ENCODE data around the gene MIGA1.
"Not testable (repeated sequence)": the region's sequence is repeated elsewhere in the genome, so short reads cannot be mapped to it uniquely, and the experiment has no call there.

The MIGA1 gene

DNA sequence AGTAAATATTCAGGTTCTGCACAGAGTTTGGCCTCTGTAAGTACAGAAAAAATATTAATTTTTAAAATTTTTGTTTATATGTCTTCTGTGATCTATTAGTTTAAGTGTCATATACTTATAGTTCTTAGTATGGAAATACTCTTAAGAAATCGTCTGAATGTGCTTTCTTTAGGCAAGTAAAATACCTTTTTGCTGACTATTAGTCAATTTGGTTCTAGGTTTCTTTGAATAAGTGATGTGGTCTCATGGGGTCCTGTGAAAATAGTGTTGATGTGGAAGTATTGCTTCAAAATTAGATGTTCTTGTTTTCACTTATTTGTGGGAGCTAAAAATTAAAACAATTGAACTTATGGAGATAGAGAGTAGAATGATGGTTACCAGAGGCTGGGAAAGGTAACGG lies 23.9 kb downstream of the MIGA1 start:
- FAIRE-seq = no peak

DNA sequence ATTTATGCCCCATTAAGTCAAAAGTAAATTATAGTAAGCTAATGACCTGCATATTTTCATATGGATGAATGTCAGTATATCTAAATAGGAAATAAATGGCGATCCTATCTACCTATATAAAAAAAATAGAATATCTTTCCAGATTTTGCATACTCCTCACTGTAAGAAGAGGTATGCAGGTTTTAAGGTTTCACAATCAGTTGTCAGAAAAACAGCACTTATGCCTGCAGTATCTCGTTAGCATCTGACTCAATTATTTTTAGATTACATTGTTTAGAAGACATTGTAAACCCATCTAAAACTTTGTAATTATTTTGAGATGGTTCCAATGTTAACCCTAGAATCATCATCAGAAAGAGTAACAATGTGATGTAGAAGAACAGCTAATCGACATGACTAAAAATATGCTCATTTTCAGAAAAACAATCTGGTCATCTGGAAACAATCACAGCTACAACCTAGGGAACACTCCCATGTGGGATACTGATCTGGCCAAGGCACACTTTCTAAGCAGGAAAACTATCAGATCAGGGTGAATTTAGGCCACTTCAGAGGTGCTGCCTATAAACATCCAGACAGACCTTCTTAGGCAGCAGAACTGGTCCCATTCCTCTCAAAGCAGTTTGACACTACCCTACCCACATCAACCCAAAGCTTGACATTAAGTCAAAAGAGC lies 30.5 kb downstream of the MIGA1 start:
- not testable (repeated sequence) for FAIRE-seq

DNA sequence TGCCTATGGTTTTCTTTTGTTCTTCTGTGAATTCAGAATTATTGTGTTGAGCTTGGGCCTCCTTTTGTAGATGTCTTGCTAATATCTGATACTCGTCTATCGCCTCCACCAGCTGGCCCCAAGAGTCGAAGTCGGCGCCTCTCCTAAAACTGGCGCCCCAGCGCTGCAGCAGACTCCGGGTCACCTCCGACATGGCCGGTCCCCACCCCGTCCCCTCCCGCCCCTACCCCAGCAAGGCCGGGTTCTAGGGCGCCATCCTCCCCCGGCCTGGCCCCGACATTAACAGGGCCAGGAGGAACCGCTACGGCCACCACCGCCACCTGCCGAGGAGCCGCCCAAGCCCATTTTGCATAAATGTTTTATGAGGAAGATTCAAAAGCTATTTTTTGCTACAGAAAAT lies 32.1 kb downstream of the MIGA1 start:
- not testable (repeated sequence) for FAIRE-seq

DNA sequence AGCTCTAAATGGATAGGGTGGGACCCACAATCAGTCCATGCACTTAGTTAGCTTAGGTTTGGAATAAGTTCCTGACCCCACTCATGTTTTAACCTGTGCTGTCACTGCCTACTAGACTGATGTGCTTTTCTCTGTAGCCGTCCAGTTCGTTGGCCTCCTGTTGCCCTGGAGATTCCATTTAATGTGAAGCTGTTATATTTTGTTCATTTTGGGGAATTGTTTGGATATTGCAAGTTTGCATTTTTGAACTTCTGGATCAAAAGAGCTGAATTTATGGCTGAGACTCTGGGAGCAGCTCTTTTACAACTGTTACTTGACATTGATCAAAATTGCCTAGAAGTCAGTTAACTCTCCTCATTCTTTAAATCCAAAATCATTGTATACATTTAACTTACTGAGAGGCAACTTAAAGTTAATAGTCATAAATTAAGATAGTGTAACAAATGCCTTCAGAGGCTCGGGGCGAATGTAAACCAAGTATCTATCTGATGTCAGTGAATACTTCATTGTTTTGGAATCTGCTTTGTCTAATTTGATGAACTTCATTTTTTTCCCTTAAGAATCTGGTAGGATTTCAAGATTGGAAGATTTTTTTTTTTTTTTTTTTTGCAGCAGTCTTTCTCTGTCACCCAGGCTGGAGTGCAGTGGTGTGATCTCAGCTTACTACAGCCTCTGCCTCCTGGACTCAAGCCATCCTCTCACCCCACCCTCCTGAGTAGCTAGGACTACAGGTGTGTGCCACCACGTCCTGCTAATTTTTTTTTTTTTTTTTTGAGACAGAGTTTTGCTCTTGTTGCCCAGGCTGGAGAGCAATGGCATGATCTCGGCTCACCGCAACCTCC lies 38.1 kb downstream of the MIGA1 start:
- FAIRE-seq = no peak

DNA sequence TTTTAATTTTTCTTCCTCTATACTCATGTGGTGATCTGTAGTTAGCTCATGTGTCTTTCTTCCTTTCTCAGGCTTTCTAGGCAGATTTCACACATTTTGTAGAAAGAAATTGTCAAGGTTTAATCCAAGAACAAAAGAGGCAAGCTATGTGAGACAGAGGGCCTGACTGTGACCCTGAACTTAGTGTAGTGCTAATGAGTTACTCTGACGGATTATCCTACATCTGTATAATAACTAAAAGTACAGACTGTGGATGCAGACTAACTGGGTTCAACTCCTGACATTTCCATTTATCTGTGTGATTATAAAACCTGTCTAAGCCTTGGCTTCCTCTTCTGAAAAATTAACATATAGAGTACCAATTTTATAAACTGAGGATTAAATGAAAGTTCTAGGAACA lies 40.7 kb downstream of the MIGA1 start:
- no peak for FAIRE-seq

DNA sequence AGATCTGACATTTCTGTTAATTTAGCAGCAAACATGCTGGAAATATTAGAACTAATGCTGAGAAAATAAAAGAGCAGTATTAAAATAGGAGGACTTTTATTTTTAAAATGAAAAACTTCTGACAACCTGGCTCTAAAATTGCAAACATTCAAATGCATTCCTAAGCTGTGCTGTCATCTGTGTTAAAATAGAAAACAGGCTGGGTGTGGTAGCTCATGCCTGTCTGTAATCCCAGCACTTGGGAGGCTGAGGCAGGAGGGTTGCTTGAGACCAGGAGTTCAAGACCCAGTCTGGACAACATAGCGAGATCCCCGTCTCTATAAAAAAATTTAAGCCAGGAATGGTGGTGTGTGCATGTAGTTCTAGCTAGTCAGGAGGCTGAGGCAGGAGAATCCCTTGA lies 44.6 kb downstream of the MIGA1 start:
- FAIRE-seq = no peak

DNA sequence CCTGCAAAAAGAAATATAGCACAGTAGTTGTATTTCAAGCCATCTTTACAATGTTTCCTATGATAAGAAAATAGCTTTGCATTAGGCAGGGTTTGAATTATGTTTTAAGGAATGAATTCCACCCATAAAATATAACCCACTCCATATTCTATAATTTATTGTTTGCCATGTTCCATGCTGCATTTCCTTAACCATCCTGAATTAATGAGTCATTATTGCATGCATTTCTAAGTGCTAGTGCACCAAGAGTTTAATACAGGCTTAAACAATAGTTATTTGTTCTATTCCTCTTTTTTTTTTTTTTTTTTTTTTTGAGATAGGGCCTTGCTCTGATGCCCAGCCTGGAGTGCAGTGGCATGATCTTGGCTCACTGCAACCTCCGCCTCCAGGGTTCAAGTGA lies 45.2 kb downstream of the MIGA1 start:
- FAIRE-seq = no peak

DNA sequence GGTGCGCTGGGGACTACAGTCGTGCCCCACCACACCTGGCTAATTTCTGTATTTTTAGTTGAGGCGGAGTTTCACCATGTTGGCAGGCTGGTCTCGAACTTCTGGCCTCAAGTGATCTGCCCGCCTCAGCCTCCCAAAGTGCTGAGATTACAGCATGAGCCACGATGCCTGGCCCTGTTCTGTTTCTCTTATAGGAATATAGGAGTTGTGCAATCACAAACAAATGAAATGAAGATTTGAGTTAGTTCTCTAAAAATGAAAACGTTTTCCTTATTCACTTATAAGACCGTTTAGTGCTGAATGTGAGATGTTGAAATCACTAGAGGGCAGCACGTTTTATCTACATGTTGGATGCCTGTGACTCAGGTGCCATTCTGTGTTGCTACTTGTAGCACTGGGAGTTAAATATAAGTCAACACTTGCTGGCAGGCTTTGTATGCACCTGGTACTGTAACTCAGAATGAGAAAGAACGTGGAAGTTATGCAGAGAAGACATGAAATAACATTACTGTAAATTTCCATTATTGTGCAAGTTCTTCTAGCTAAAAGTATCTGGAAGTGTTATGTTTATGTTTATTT lies 45.8 kb downstream of the MIGA1 start:
- FAIRE-seq = peak; percentile 27

DNA sequence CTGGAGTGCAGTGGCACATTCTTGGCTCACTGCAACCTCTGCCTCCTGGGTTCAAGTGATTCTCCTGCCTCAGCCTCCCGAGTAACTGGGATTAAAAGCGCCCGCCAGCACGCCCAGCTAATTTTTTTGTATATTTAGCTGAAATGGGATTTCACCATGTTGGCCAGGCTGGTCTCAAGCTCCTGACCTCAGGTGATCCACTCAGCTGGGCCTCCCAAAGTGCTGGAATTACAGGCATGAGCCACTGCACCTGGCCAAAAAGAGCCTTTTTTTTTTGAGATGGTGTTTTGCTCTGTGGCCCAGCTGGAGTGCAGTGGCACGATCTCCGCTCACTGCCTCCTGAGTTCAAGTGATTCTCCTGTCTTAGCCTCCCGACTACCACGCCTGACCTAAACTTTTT lies 47.4 kb downstream of the MIGA1 start:
- not testable (repeated sequence) for FAIRE-seq

DNA sequence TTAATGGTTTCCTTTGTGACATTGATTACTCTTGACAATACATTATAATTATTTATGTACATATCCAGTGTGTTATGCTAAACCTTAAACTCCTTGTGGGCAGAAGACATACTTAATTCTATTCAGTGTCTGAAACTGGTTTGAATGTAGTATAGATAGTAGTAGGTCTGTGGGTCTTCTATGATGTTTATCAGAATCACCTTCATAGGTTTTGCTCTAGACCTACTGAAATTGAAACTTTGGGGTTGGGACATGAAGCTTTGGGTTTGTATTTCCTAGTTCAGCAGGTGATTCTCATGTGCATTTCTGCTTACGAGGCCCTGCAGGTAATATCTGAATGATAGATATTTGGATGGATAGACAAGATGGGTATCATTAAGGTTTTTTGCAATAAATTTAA lies 48.6 kb downstream of the MIGA1 start:
- FAIRE-seq = no peak

DNA sequence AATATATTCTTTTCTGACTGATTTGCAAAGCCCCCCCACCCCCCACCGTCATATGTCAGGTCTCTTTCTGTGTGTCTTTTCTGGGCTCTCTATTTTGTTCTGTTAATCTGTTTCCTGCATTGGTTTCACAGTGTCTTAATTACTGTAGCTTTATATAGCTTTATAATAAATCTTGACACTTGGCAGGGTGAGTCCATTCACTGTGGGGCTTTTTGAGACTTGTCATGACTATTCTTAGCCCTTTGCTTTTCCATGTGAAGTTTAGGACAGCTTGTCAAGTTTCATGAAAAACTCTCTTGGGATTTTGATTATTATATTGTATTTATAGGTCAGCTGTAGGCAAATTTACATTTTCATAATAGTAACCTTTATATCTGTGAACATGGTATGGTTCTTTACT lies 50.4 kb downstream of the MIGA1 start:
- FAIRE-seq = no peak

DNA sequence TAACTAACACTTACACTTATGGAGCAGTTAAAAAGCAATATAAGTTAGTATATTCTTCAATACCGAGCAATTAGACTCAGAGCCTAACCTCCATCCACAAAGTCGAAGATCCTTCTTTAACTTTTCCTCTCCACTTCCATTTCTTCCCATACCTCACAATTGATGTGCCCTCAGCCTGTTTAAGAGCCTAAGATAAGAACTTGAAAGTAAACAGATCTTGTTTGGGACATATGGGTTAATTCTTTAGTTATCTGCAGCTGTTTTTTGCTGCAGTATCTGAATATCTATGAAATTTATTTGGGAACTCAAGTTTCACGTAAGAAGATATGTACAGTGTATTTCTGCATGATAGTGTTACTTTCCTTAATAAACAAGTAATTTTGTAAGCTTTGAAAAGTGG lies 51.5 kb downstream of the MIGA1 start:
- FAIRE-seq = no peak

DNA sequence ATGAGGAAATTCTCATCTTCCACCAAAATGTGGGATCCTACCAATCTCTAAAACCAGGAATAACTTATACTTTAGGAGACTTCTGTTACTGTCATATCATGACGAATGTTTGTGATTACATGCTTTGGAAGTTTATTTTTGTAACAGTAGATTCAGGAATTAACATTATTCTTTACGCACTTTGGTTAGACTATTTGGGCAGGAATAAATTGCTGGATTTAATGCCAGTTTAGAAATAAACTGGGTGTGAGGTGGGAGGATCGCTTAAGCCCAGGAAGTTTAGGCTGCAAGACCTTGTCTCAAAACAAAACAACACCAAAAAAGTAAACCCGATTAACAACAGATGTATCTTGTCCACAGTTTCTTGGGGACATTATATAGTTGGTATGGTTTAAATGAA lies 52.1 kb downstream of the MIGA1 start:
- no peak for FAIRE-seq

DNA sequence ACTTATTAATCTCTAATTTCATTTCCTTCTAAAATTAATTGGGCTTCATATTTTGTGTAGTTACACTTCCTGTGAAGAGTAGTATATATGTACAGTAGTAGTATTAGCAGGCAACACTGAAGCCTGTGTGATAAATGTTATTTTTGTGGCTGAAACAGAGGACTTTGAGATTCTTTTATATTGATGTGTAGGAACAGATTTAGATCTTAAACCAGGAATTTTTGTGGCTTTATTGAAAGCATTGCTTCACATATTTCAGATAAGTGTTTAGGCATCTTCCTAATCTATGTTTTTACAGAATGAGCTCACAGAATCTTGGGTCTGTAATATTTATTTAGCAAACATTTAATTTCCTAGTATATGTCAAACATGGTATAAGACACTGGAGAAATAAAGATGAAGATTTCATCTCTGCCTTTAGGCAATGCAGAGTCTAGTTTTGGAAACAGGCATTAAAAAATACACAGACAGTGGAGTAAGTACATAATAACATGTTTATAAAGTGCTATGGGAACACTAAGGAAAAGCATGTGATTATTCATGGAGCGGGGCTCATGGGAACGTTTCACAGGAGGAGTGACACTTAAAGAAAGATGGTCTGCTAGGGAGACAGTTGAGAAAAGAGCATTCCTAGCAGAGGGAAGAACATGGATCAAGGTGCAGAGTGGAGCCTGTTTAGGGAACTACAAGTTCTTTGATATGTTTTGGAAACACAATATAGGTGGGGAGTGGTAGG lies 52.7 kb downstream of the MIGA1 start:
- FAIRE-seq = no peak

DNA sequence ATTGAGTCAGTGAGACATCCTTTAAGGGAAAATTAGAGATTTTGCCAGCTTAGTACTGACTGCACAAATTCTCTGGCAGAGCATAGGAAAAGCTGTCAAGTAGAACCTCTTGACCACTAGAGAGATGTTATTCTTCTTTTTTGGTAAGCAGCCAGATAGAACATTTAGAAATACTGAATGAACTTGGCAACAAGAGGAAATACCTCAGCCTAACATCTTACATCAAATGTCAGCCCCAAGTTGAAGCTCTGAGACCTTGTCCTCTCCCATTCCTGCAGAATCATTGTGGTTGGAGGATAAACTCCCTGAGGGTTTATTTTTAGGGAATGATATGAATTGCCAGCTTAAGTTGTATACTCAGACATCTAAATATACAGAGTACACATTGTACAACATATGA lies 53.5 kb downstream of the MIGA1 start:
- no peak for FAIRE-seq

DNA sequence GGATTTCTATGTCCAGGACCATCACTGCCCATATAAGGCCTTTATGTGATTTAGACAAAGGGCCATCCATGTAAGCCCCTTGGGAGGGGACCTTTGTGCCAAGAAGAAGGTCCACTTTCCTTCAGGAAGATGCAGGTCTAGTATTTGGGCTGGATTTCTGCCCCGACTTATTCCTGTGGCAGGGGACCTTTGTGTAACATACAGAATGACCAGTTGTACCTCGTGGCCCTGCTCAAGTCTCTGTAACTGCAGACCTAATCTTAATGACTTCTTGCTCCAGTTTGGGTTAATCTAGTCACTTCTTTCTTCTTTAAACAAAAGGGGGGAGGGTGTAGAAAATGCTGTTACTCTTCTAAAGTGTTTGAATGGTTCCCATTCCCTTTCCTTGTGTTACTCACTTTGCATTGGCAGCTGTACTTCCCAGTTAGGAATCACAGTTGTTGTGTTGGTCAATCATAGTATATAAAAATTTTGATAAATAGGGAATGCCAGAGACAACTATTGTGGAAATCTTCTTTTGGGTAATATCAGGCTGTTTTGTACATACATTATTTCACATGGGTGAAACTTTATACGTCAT lies 54.2 kb downstream of the MIGA1 start:
- FAIRE-seq = no peak

DNA sequence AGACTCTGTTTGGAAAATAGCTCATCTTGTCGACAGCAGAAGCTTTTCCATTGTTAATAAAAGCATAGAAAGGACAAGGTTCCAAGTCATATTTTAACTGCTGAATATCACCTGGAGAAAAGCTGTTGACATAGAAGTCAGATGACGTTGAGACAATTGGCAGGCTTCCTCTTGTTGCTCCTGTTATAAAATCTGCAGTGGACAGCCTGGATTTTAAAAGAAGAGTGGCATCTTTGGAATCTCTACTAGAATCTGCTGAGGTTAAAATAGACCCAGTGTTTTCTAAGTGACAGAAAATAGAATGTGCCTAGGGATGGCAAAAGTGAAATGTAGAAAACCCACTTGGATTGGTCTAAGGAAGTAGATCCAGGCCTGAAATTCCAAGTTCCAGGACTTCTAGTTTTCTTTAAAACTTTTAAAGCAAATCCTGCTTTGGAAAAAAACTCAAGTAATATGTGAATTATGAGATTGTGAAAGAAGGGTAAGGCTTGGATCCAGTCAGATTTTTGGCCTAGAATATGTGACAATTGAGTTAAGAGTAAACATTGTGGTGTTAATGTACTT lies 55.4 kb downstream of the MIGA1 start:
- peak; percentile 97 for FAIRE-seq

DNA sequence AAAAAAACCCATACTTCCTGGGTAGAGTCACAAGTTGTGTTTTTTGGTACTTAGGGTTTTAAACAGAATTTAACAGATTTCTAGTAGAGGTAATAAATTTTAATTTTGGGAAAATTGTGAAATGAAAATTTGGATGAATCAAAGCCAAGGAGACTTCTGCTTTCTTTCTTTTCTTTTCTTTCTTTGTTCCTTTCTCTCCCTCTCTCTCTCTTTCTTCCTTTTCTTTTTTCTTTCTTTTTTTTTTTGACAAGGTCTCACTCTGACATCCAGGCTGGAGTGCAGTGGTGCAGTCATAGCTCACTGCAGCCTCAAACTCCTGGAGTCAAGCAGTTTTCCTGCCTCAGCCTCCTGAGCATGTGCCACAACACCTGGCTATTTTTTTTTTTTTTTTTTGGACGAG lies 62.1 kb downstream of the MIGA1 start:
- no peak for FAIRE-seq

DNA sequence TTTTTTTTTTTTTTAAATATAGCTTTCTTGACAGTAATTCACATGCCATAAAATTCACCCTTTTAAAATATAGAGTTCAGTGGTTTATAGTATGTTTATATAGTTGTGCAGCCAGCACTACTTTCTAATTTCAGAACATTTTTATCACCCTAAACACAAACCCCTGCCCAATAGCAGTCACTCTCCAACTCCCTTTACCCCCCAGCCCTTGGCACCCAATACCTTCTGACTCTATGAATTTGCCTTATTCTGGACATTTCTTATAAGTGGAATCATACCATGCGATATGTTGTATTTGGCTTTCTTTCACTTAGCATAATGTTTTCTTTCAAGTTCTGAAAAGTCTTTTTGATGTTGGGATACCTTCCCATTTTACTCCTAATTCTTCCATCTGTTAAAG lies 66.5 kb downstream of the MIGA1 start:
- no peak for FAIRE-seq

DNA sequence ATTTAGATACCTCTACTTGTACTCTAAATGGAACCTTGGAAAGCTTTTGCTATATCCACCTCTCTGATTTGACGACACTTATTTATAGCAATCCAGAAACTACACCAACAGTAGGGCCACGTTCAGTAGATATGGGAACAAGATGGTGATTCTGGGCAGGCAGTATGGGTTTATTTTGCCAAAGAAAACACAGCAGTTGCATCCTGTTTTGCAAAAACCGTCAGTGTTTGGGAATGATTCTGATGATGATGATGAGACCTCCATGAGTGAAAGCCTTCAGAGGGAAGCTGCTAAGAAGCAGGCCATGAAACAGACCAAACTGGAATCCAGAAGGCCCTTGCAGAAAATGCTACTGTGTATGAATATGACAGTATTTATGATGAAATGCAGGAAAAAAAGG lies 67.5 kb downstream of the MIGA1 start:
- no peak for FAIRE-seq

DNA sequence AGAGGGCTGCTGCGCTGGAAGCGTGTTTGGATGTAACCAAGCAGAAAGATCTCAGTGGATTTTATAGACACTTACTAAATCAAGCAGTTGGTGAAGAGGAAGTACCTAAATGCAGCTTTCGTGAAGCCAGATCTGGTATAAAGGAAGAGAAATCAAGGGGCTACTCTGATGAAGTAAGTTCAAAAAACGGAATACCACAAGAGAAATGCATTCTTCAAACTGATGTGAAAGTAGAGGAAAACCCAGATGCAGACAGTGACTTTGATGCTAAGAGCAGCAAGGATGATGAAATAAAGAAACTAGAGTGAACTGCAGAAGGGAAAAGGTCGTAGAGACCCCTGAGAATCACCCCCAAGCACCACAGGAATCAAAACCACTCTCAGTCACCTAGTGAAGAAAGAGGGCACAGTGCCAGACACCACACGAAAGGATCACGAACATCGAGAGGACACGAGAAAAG lies 68.2 kb downstream of the MIGA1 start:
- no peak for FAIRE-seq

DNA sequence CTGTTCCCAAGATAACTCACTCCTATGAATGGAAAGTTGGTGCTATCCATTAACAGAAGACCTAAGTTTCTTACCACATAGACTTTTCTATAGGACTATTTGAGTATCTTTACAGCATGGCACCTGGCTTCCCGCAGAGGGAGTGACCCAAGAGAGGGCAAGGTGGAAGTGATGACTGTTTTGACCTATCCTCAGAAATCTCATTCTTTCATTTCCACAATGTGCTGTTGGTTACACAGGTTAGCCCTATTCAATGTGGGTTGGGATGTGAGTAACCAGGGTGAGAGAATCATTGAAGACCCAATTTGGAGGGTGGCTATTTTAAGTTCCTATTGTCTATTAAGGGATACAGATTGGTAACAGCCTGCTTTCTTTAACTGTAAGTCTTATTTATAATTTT lies 70.6 kb downstream of the MIGA1 start:
- FAIRE-seq = no peak

DNA sequence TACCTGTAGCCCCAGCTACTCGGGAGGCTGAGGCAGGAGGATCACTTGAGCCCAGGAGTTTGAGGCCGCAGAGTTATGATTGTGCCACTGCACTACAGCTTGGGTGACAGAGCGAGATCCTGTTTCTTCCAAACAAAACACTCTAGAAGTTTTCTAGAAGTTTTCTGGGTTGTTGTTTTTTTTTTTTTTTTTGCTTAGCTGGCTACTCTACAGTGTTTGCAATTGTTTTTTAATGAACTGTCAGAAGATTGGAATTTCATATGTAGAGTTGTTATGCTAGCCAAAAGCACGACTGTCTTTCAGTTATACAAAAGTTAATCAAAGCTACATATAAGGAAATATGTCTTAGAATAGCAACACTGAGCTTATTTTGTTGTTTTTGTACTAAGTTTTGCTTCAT lies 78.1 kb downstream of the MIGA1 start:
- FAIRE-seq = no peak
